Mucosa of descending colon (tissue), 3 donors: Measurements from ENCODE around the gene SNX13. TPM values are rescaled to one million over a fixed set of nuclear protein-coding genes. Genes with fewer than 3 reads are reported as not detected.

ENCODE experiments used
- ATAC-seq: fragments of 200-7000 bp; cut with Tn5 transposase; one replicate; pipeline ENCODE4 v1.9.1; 2020; ENCODE audit warnings: mild to moderate bottlenecking, moderate library complexity
- DNase-seq, 3 donors: peaks; one replicate each; pipeline ENCODE4 v3.0.0-alpha.2; 2020
- H3K36me3 ChIP-seq: fragments of 200-600 bp; one replicate; pipeline ENCODE4 v1.8.0; 2021; ENCODE audit warnings: low read depth, mild to moderate bottlenecking
- H3K4me1 ChIP-seq: fragments of 200-600 bp; one replicate; pipeline ENCODE4 v1.8.0; 2021; ENCODE audit warnings: low read depth, mild to moderate bottlenecking
- H3K4me3 ChIP-seq: fragments of 200-600 bp; one replicate; pipeline ENCODE4 v1.8.0; 2021; ENCODE audit warnings: mild to moderate bottlenecking
- H3K9me3 ChIP-seq: fragments of 200-600 bp; one replicate; pipeline ENCODE4 v1.8.0; 2021; ENCODE audit warnings: mild to moderate bottlenecking
- CTCF ChIP-seq: fragments of 200-600 bp; IDR thresholded peaks from one replicate; pipeline ENCODE4 v1.8.0; 2022; ENCODE audit warnings: antibody characterized with exemption, mild to moderate bottlenecking
- intact Hi-C, 2 donors: fragments of 100-400 bp; cut with DNase I in 1 of 2; cut with micrococcal nuclease in 1 of 2; formaldehyde crosslinking; loops; one replicate each; pipeline versions ENCODE4 v1.11.0 to v1.11.1; 2022; cut with DNase I, micrococcal nuclease
- total RNA-seq, 3 donors: library from RNA; stranded (reverse); fragmentation: NEBNext Ultra II Directional in 2 of 3; extraction: Animal tissue kit (Norgen Biotek cat#: 25700) in 2 of 3; gene quantifications; one replicate each; pipeline versions ENCODE4 v1.2.1 to v1.2.4, GENCODE V29; 2021 to 2023
- donor health status: DM: no; HTN: no; CAD: no; lungs with moderate emphysema.
- donor health status: DM: no; HTN: no; CAD: no.
- donor health status: DM: no; HTN: yes; CAD: no.

Gene SNX13
- total RNA-seq, 3 donors from 2014 or later = 72.2 to 89.4 (median 72.6) TPM

GRCh38 chr7:17781491-17782215, 158.6 kb downstream of the SNX13 start:
- ATAC-seq (peak; percentile 17), DNase-seq (no peak)
- no peak for TF ChIP-seq CTCF
- Histone ChIP-seq H3K4me3 (no peak overlapping the region), H3K9me3 (no peaks in the 10 kb centered on the region), H3K36me3 (no peaks in the 10 kb centered on the region), H3K4me1 (no peaks in the 10 kb centered on the region)
- intact Hi-C loops = no loop called here

GRCh38 chr7:17779381-17779780, 160.9 kb downstream of the SNX13 start:
- TF ChIP-seq CTCF = no peak
- intact Hi-C loops = no loop called here
- Histone ChIP-seq H3K36me3 (no peaks in the 10 kb centered on the region), H3K4me3 (no peak overlapping the region), H3K4me1 (no peaks in the 10 kb centered on the region), H3K9me3 (no peaks in the 10 kb centered on the region)
- no peak for DNase-seq
- ATAC-seq = no peak

- intact Hi-C loops = no loop called here
- TF ChIP-seq CTCF = no peak
- Histone ChIP-seq H3K9me3 (no peaks in the 10 kb centered on the region), H3K36me3 (no peaks in the 10 kb centered on the region), H3K4me1 (no peaks in the 10 kb centered on the region), H3K4me3 (no peak overlapping the region)
- ATAC-seq (no peak), DNase-seq (no peak)
These were observed 165.5 kb downstream of the SNX13 start for GRCh38 chr7:17774716-17775288.

GRCh38 chr7:17774248-17774647, 166.0 kb downstream of the SNX13 start:
- TF ChIP-seq CTCF = no peak
- H3K9me3 ChIP-seq = no peaks in the 10 kb centered on the region
- no peaks in the 10 kb centered on the region for H3K36me3 ChIP-seq
- peak; percentile 20 for ATAC-seq
- intact Hi-C loops = no loop called here
- DNase-seq = no peak
- no peaks in the 10 kb centered on the region for H3K4me1 ChIP-seq
- no peak overlapping the region for H3K4me3 ChIP-seq

GRCh38 chr7:17773289-17773626, 167.0 kb downstream of the SNX13 start:
- no peaks in the 10 kb centered on the region for H3K4me1 ChIP-seq
- no peak overlapping the region for H3K4me3 ChIP-seq
- TF ChIP-seq CTCF = no peak
- ATAC-seq = peak; percentile 71
- intact Hi-C loops = no loop called here
- DNase-seq = peak in 1 of 3 donors; percentile 11
- no peaks in the 10 kb centered on the region for H3K9me3 ChIP-seq
- H3K36me3 ChIP-seq = no peaks in the 10 kb centered on the region
